ENCODE measurements around the gene ACOT13.

The ACOT13 gene

DNA sequence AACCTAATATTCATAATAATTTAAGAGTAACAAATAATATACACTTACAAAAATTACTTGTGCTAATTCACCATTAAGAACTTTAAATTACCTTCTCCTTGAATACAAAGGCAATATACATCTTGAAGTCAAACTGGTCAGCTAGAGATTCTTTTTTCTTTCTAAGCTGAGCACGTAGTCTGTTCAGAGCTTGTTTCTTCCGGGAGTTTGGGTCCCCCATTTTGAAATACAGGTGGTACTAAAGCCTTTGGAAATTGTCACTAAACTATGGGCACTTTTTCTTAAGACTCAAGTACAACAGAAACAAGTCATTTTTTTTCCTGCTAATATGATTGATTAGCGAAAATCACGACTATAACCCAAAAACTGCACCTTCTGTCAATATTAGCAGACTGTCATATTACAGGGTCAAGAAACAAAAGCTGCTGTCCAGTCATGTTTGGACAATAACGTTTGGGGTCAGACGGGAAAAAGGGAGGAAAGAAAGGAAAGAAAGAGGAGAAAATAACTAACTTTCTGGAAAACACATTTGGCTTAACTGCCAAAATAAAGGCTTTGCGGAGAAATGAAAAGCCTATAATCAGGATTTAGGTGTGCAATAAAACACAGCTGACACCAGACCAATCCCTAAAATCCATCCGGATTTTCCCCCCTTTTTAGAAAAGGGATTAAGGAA, 51.7 kb downstream of the ACOT13 start:
- H3K27ac ChIP-seq (ENCODE audit: low read depth, low read length) = peak overlapping the region; percentile 90
- H2AFZ ChIP-seq (ENCODE audit: low read depth, low read length, severe bottlenecking) = no peak overlapping the region

DNA sequence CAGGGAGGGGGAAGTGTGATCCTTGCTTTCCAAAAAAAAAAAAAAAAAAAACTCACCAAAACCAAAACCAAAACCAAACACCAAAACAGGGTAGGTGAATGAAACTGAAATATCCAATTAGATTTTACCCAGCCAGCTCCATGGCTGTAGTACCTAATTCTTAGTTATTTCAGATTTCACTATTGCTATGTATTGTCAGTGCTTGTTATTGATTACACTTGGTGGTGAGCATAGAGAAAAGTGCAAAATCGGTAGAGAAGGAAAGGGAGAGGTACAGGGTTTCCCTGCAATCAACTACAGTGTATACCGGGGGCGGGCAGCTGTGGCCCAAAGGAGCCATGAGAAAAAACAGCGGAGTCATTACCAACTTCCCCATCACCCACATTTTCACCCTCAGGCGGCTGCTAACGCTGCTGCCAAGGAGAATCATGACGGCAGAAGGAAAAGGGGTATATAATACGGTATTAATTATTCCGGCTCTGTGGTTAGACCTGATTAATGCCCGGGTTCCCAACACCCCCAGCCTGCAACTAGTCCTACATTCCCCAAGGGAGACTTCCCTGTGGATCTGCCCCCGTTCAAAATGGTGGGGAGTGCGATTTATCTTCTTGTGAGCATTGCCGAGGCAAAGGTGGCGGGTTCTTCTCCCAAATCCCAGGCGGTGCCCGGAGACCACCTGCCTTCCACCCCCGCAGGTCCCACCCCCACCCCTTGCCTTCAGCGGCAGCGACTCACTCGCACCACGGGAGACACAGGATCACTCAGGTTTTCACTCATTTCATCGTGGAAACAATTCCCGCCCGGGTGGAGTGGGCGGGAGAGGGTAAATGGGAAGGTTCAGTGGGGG, 52.5 kb downstream of the ACOT13 start, which contains the start of gene C6orf62:
TSS of gene C6orf62 (minus strand) at position 30 of the 847 bp plus-strand sequence. CDS start 486 bp downstream, outside the sequence.
- Histone ChIP-seq H4K20me1 (ENCODE audit: low read depth, low read length) (peaks cover 43% of the 10 kb centered on the region), H3K27ac (ENCODE audit: low read depth, low read length) (peak within 1 kb of the TSS; percentile 90), H3K4me2 (ENCODE audit: low read depth, low read length, poor library complexity, severe bottlenecking) (peak within 1 kb of the TSS; percentile 95), H3K9me3 (ENCODE audit: insufficient read depth, low read length) (no peaks in the 10 kb centered on the region), H3K9me2 (replicated peaks; ENCODE audit: insufficient read depth, low read length) (no peaks in the 10 kb centered on the region), H2AFZ (ENCODE audit: low read depth, low read length, severe bottlenecking) (no peak within 1 kb of the TSS), H3K4me3 (ENCODE audit: insufficient read depth, low read length, poor library complexity, severe bottlenecking) (peak within 1 kb of the TSS; percentile 92), H3F3A (ENCODE audit: insufficient read depth) (peaks cover 36% of the 10 kb centered on the region), H3K9ac (ENCODE audit: low read length) (peak within 1 kb of the TSS; percentile 93), H3K27me3 (ENCODE audit: low read length) (no peaks in the 10 kb centered on the region), H3K36me3 (ENCODE audit: low read length) (peaks cover 45% of the 10 kb centered on the region), H3K79me2 (ENCODE audit: insufficient read depth, low read length) (peaks cover 61% of the 10 kb centered on the region)
- TF ChIP-seq, protein P1, sequence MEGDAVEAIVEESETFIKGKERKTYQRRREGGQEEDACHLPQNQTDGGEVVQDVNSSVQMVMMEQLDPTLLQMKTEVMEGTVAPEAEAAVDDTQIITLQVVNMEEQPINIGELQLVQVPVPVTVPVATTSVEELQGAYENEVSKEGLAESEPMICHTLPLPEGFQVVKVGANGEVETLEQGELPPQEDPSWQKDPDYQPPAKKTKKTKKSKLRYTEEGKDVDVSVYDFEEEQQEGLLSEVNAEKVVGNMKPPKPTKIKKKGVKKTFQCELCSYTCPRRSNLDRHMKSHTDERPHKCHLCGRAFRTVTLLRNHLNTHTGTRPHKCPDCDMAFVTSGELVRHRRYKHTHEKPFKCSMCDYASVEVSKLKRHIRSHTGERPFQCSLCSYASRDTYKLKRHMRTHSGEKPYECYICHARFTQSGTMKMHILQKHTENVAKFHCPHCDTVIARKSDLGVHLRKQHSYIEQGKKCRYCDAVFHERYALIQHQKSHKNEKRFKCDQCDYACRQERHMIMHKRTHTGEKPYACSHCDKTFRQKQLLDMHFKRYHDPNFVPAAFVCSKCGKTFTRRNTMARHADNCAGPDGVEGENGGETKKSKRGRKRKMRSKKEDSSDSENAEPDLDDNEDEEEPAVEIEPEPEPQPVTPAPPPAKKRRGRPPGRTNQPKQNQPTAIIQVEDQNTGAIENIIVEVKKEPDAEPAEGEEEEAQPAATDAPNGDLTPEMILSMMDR (IDR thresholded peaks at IDR 0.05; ENCODE audit: insufficient read depth, low read length, poor library complexity, severe bottlenecking) = no peak
- no peak for TF ChIP-seq EZH2phosphoT487 (conservative IDR thresholded peaks at IDR 0.05; ENCODE audit: low read length)

More for the DNA sequence above, 51.7 kb downstream of the ACOT13 start:
- Histone ChIP-seq H3K79me2 (ENCODE audit: insufficient read depth, low read length) (peaks cover 69% of the 10 kb centered on the region), H3F3A (ENCODE audit: insufficient read depth) (peaks cover 44% of the 10 kb centered on the region), H3K4me3 (ENCODE audit: insufficient read depth, low read length, poor library complexity, severe bottlenecking) (peak overlapping the region; percentile 92), H3K9me3 (ENCODE audit: insufficient read depth, low read length) (no peaks in the 10 kb centered on the region), H3K36me3 (ENCODE audit: low read length) (peaks cover 53% of the 10 kb centered on the region), H4K20me1 (ENCODE audit: low read depth, low read length) (peaks cover 51% of the 10 kb centered on the region), H3K9ac (ENCODE audit: low read length) (peak overlapping the region; percentile 93), H3K9me2 (replicated peaks; ENCODE audit: insufficient read depth, low read length) (no peaks in the 10 kb centered on the region), H3K27me3 (ENCODE audit: low read length) (no peaks in the 10 kb centered on the region), H3K4me2 (ENCODE audit: low read depth, low read length, poor library complexity, severe bottlenecking) (peak overlapping the region; percentile 95)
- TF ChIP-seq, protein P1 (IDR thresholded peaks at IDR 0.05; ENCODE audit: insufficient read depth, low read length, poor library complexity, severe bottlenecking) = no peak
- TF ChIP-seq EZH2phosphoT487 (conservative IDR thresholded peaks at IDR 0.05; ENCODE audit: low read length) = no peak

DNA sequence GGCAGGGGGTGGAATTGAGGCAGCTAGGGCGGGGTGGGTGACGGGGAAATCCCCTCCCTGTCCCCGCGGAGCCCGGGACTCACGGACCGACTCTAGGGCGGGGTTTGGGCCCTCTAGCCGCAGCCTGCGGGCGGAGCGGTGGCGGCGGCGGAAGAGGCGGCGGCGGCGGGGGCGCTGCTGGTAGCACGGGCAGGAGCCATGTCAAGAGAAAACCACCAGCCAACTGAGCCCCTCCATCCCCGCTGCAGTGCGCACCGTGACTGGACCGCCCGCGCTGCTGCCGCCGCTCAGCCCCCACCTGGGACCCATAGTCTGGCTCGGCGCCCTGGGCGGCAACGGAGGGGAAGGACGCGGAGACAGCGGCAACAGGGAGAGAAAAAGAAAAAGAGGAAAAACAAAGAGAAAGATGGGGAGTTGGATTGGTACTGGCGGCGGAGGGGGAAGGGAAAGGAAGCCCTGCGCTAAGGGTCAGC, 53.3 kb downstream of the ACOT13 start:
- TF ChIP-seq, protein P1 (IDR thresholded peaks at IDR 0.05; ENCODE audit: insufficient read depth, low read length, poor library complexity, severe bottlenecking) = no peak
- TF ChIP-seq EZH2phosphoT487 (conservative IDR thresholded peaks at IDR 0.05; ENCODE audit: low read length) = no peak
- H3K9me3 ChIP-seq (ENCODE audit: insufficient read depth, low read length) = no peaks in the 10 kb centered on the region
- H3K27me3 ChIP-seq (ENCODE audit: low read length) = no peaks in the 10 kb centered on the region
- H3K4me2 ChIP-seq (ENCODE audit: low read depth, low read length, poor library complexity, severe bottlenecking) = peak overlapping the region; percentile 95
- peaks cover 37% of the 10 kb centered on the region for H4K20me1 ChIP-seq (ENCODE audit: low read depth, low read length)
- H3K9me2 ChIP-seq (replicated peaks; ENCODE audit: insufficient read depth, low read length) = no peaks in the 10 kb centered on the region
- H2AFZ ChIP-seq (ENCODE audit: low read depth, low read length, severe bottlenecking) = no peak overlapping the region
- peak overlapping the region; percentile 90 for H3K27ac ChIP-seq (ENCODE audit: low read depth, low read length)
- peak overlapping the region; percentile 92 for H3K4me3 ChIP-seq (ENCODE audit: insufficient read depth, low read length, poor library complexity, severe bottlenecking)
- H3K79me2 ChIP-seq (ENCODE audit: insufficient read depth, low read length) = peaks cover 53% of the 10 kb centered on the region
- H3K9ac ChIP-seq (ENCODE audit: low read length) = peak overlapping the region; percentile 93
- H3F3A ChIP-seq (ENCODE audit: insufficient read depth) = peaks cover 30% of the 10 kb centered on the region
- peaks cover 37% of the 10 kb centered on the region for H3K36me3 ChIP-seq (ENCODE audit: low read length)
